Stimulated activated CD8-positive, alpha-beta memory T cell treated with anti-CD3 and anti-CD28 coated beads, Interleukin-4, amount 100 ng/mL, for 48 hours (primary cell): Measurements from ENCODE around the gene SERPINA9.
"Not testable (repeated sequence)": the region's sequence is repeated elsewhere in the genome, so short reads cannot be mapped to it uniquely, and the experiment has no call there.

ENCODE experiments used
- DNase-seq: peaks from one replicate; pipeline ENCODE4 v3.0.0-alpha.2; 2020

SERPINA9 gene

GRCh38 chr14:94421316-94421715, 54.7 kb downstream of the SERPINA9 start:
- no peak for DNase-seq

DNA sequence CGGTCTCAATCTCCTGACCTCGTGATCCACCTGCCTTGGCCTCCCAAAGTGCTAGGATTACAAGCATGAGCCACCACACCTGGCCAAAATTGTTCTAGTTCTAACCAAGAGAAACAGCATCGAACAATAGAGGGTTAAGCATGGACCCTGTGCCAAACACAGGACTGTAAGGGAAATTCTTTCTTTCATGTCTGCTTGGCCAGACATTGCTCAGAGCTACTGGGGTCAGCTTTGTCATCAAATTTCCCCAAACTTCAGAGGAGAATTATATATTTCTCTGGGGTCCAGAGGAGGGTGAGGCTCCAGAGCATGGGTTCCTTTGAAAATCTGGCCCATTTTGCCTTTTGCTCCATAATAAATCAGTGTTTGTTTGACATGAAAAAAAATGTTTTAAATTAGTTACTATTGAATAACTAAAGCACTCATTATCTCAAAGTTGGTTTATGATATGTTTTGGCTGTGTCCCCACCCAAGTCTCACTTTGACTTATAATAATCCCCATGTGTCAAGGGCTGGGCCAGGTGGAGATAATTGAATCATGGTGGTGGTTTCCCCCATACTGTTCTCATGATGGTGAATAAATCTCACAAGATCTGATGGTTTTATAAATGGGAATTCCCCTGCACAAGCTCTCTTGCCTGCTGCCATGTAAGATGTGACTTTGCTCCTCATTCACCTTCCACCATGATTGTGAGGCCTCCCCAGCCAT, 58.3 kb downstream of the SERPINA9 start:
- DNase-seq, result not testable (repeated sequence)
